Activated CD4-positive, alpha-beta memory T cell treated with anti-CD3 and anti-CD28 coated beads, Interleukin-2, amount 10 ng/mL, durations not matched to agents 7 days and 5 days (primary cell): ENCODE results near the gene FAM236B. TPM values are rescaled to one million over a fixed set of nuclear protein-coding genes. Genes with fewer than 3 reads are reported as not detected.
"Not testable (repeated sequence)": the region's sequence is repeated elsewhere in the genome, so short reads cannot be mapped to it uniquely, and the experiment has no call there.

Source experiments
- CTCF ChIA-PET: fragments of 350-600 bp; sonication (Branson Sonifier 250); formaldehyde crosslinking; loops from one replicate; lab custom pipeline; 2021; ENCODE audit warnings: antibody characterized with exemption, inconsistent platforms; lab: Charles Lee
- POLR2A ChIA-PET: fragments of 350-600 bp; sonication (Branson Sonifier 250); formaldehyde crosslinking; loops from one replicate; lab custom pipeline; 2021; ENCODE audit warnings: antibody characterized with exemption; lab: Charles Lee
- DNase-seq: peaks from one replicate; pipeline ENCODE4 v3.0.0-alpha.2; 2020
- H3K27ac Mint-ChIP-seq: one replicate; pipeline ENCODE4 v1.8.0; 2021; ENCODE audit warnings: mild to moderate bottlenecking, mixed read lengths
- H3K27me3 Mint-ChIP-seq: one replicate; pipeline ENCODE4 v1.8.0; 2021; ENCODE audit warnings: mixed read lengths
- H3K36me3 Mint-ChIP-seq: one replicate; pipeline ENCODE4 v1.8.0; 2021; ENCODE audit warnings: low read depth, mixed read lengths
- H3K4me1 Mint-ChIP-seq: one replicate; pipeline ENCODE4 v1.8.0; 2021; ENCODE audit warnings: mixed read lengths
- H3K4me3 Mint-ChIP-seq: one replicate; pipeline ENCODE4 v1.8.0; 2021; ENCODE audit warnings: mild to moderate bottlenecking, mixed read lengths
- H3K9me3 Mint-ChIP-seq: one replicate; pipeline ENCODE4 v1.8.0; 2021; ENCODE audit warnings: mixed read lengths
- total RNA-seq, 2 experiments: library from RNA; stranded (reverse); gene quantifications; one replicate each; pipeline ENCODE4 v1.2.3, GENCODE V29; 2021

Gene FAM236B
- total RNA-seq = not detected

- H3K4me3 Mint-ChIP-seq, H3K27ac Mint-ChIP-seq, H3K27me3 Mint-ChIP-seq, H3K36me3 Mint-ChIP-seq, DNase-seq, CTCF ChIA-PET, POLR2A ChIA-PET, H3K9me3 Mint-ChIP-seq, H3K4me1 Mint-ChIP-seq: not testable (repeated sequence)
Measured at GRCh38 chrX:72782560-72782959, at the start of gene FAM236B. Gene FAM236B (minus strand): TSS chrX:72782660. CDS start chrX:72782560, 100 bp downstream.

- CTCF ChIA-PET, H3K9me3 Mint-ChIP-seq, H3K4me1 Mint-ChIP-seq, H3K27ac Mint-ChIP-seq, H3K27me3 Mint-ChIP-seq, H3K4me3 Mint-ChIP-seq, H3K36me3 Mint-ChIP-seq, POLR2A ChIA-PET, DNase-seq: not testable (repeated sequence)
Measured at GRCh38 chrX:72830701-72831100, 48.2 kb upstream of the FAM236B start.

- H3K27me3 Mint-ChIP-seq, POLR2A ChIA-PET, H3K36me3 Mint-ChIP-seq, H3K4me3 Mint-ChIP-seq, CTCF ChIA-PET, DNase-seq, H3K27ac Mint-ChIP-seq, H3K4me1 Mint-ChIP-seq, H3K9me3 Mint-ChIP-seq: not testable (repeated sequence)
Measured at GRCh38 chrX:72808110-72808509, 25.6 kb upstream of the FAM236B start, which contains the start of gene FAM236D. Gene FAM236D (minus strand): TSS chrX:72808210. CDS start chrX:72808110, 100 bp downstream.

GRCh38 chrX:72790390-72790789 lies 7.9 kb upstream of the FAM236B start:
- H3K27ac Mint-ChIP-seq, POLR2A ChIA-PET, H3K9me3 Mint-ChIP-seq, DNase-seq, H3K27me3 Mint-ChIP-seq, H3K4me3 Mint-ChIP-seq, H3K4me1 Mint-ChIP-seq, CTCF ChIA-PET, H3K36me3 Mint-ChIP-seq: not testable (repeated sequence)

GRCh38 chrX:72788142-72788541 lies 5.7 kb upstream of the FAM236B start:
- H3K27ac Mint-ChIP-seq, H3K4me3 Mint-ChIP-seq, H3K36me3 Mint-ChIP-seq, H3K4me1 Mint-ChIP-seq, DNase-seq, CTCF ChIA-PET, H3K27me3 Mint-ChIP-seq, POLR2A ChIA-PET, H3K9me3 Mint-ChIP-seq: not testable (repeated sequence)

GRCh38 chrX:72783964-72784363 lies 1.5 kb upstream of the FAM236B start:
- H3K4me1 Mint-ChIP-seq, H3K27me3 Mint-ChIP-seq, DNase-seq, H3K36me3 Mint-ChIP-seq, POLR2A ChIA-PET, H3K9me3 Mint-ChIP-seq, H3K4me3 Mint-ChIP-seq, CTCF ChIA-PET, H3K27ac Mint-ChIP-seq: not testable (repeated sequence)

- H3K9me3 Mint-ChIP-seq, H3K27me3 Mint-ChIP-seq, H3K27ac Mint-ChIP-seq, H3K4me3 Mint-ChIP-seq, H3K36me3 Mint-ChIP-seq, POLR2A ChIA-PET, CTCF ChIA-PET, H3K4me1 Mint-ChIP-seq, DNase-seq: not testable (repeated sequence)
Measured at GRCh38 chrX:72783365-72783936, 991 bp upstream of the FAM236B start.

- POLR2A ChIA-PET, H3K4me1 Mint-ChIP-seq, DNase-seq, H3K9me3 Mint-ChIP-seq, H3K27me3 Mint-ChIP-seq, H3K27ac Mint-ChIP-seq, CTCF ChIA-PET, H3K4me3 Mint-ChIP-seq, H3K36me3 Mint-ChIP-seq: not testable (repeated sequence)
Measured at GRCh38 chrX:72778146-72778545, 4.3 kb downstream of the FAM236B start.

GRCh38 chrX:72777467-72777790 lies 5.0 kb downstream of the FAM236B start:
- H3K9me3 Mint-ChIP-seq, H3K4me3 Mint-ChIP-seq, CTCF ChIA-PET, H3K4me1 Mint-ChIP-seq, POLR2A ChIA-PET, H3K36me3 Mint-ChIP-seq, H3K27ac Mint-ChIP-seq, H3K27me3 Mint-ChIP-seq, DNase-seq: not testable (repeated sequence)

GRCh38 chrX:72776653-72777466 lies 5.6 kb downstream of the FAM236B start, which contains the start of gene DMRTC1B:
Gene DMRTC1B (plus strand): TSS chrX:72776890. CDS start chrX:72845136, 68,246 bp downstream.
- H3K36me3 Mint-ChIP-seq, H3K9me3 Mint-ChIP-seq, H3K27me3 Mint-ChIP-seq, H3K4me3 Mint-ChIP-seq, DNase-seq, H3K4me1 Mint-ChIP-seq, POLR2A ChIA-PET, H3K27ac Mint-ChIP-seq, CTCF ChIA-PET: not testable (repeated sequence)

- H3K27me3 Mint-ChIP-seq, H3K27ac Mint-ChIP-seq, DNase-seq, H3K36me3 Mint-ChIP-seq, H3K4me3 Mint-ChIP-seq, H3K4me1 Mint-ChIP-seq, POLR2A ChIA-PET, H3K9me3 Mint-ChIP-seq, CTCF ChIA-PET: not testable (repeated sequence)
Measured at GRCh38 chrX:72760454-72760853, 22.0 kb downstream of the FAM236B start.

- not testable (repeated sequence) for H3K27ac Mint-ChIP-seq, DNase-seq
Measured at GRCh38 chrX:72748545-72748944, 33.9 kb downstream of the FAM236B start.

GRCh38 chrX:72745546-72745945 lies 36.9 kb downstream of the FAM236B start:
- H3K9me3 Mint-ChIP-seq, H3K4me3 Mint-ChIP-seq, CTCF ChIA-PET, H3K36me3 Mint-ChIP-seq, H3K27ac Mint-ChIP-seq, H3K27me3 Mint-ChIP-seq, H3K4me1 Mint-ChIP-seq, DNase-seq, POLR2A ChIA-PET: not testable (repeated sequence)

More at GRCh38 chrX:72748545-72748944, 33.9 kb downstream of the FAM236B start:
- H3K36me3 Mint-ChIP-seq, H3K4me1 Mint-ChIP-seq, H3K27me3 Mint-ChIP-seq, CTCF ChIA-PET, H3K9me3 Mint-ChIP-seq, POLR2A ChIA-PET, H3K4me3 Mint-ChIP-seq: not testable (repeated sequence)

GRCh38 chrX:72735561-72735960 lies 46.9 kb downstream of the FAM236B start:
- H3K9me3 Mint-ChIP-seq = no peaks in the 10 kb centered on the region
- H3K4me1 Mint-ChIP-seq = no peaks in the 10 kb centered on the region
- no peak overlapping the region for H3K4me3 Mint-ChIP-seq
- peaks cover 26% of the 10 kb centered on the region for H3K27me3 Mint-ChIP-seq
- ChIA-PET CTCF (no interaction called here), POLR2A (no interaction called here)
- no peak for DNase-seq
- H3K36me3 Mint-ChIP-seq = no peaks in the 10 kb centered on the region
- H3K27ac Mint-ChIP-seq = no peak overlapping the region
